Activated naive CD4-positive, alpha-beta T cell treated with anti-CD3 and anti-CD28 coated beads, Interleukin-2, amount 10 ng/mL, durations not matched to agents 7 days and 5 days (primary cell): ENCODE data around the gene CPT1B.

ENCODE experiments used
- CTCF ChIA-PET: fragments of 350-600 bp; sonication (Branson Sonifier 250); formaldehyde crosslinking; loops from one replicate; lab custom pipeline; 2021; ENCODE audit warnings: antibody characterized with exemption; lab: Charles Lee
- DNase-seq: peaks from one replicate; pipeline ENCODE4 v3.0.0-alpha.2; 2020
- H3K27ac Mint-ChIP-seq: one replicate; pipeline ENCODE4 v1.8.0; 2021; ENCODE audit warnings: mild to moderate bottlenecking, moderate library complexity, mixed read lengths
- H3K27me3 Mint-ChIP-seq: one replicate; pipeline ENCODE4 v1.8.0; 2021; ENCODE audit warnings: mild to moderate bottlenecking, mixed read lengths
- H3K36me3 Mint-ChIP-seq: one replicate; pipeline ENCODE4 v1.8.0; 2021; ENCODE audit warnings: mixed read lengths
- H3K4me1 Mint-ChIP-seq: one replicate; pipeline ENCODE4 v1.8.0; 2021; ENCODE audit warnings: mixed read lengths
- H3K4me3 Mint-ChIP-seq: one replicate; pipeline ENCODE4 v1.8.0; 2021; ENCODE audit warnings: mild to moderate bottlenecking, moderate library complexity, mixed read lengths
- H3K9me3 Mint-ChIP-seq: one replicate; pipeline ENCODE4 v1.8.0; 2021; ENCODE audit warnings: mixed read lengths

CPT1B gene

DNA sequence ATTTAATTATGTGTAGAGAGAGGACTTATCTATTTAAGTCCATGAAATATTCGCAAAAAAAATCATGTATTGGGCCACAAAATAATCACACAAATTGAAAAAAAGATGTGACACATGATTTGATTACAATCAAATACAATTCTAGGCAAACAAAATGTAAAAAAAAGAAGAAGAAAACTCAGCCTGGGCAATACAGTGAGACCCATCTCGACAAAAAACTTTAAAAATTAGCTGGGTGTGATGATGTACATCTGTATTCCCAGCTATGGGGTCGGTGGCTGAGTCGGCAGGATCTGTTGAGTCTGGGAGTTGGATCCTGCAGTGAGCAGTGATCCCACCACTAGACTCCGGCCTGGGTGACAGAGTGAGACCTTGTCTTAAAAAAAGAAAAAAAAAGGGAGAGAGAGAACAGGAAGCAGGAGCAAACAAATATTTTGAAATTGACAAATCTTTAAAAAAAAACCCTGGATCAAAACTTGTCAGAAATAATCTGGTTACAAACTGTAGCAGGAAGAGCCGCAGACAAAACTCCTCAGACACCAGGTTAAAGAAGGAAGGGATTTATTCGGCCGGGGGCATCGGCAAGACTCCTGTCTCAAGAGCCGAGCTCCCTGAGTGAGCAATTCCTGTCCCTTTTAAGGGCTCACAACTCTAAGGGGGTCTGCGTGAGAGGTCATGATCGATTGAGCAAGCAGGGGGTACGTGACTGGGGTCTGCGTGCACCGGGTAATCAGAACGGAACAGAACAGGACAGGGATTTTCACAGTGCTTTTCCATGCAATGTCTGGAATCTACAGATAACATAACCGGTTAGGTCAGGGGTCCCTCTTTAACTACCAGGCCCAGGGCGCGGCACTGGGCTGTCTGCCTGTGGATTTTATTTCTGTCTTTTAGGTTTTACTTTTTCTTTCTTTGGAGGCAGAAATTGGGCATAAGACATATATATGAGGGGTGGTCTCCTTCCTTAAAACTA is 45.1 kb downstream of the CPT1B start:
- no peak for DNase-seq
- CTCF ChIA-PET = no interaction called here
- Mint-ChIP-seq H3K4me1 (peaks cover 56% of the 10 kb centered on the region), H3K4me3 (peak overlapping the region; percentile 93), H3K9me3 (no peaks in the 10 kb centered on the region), H3K27ac (peak overlapping the region; percentile 98), H3K36me3 (no peaks in the 10 kb centered on the region), H3K27me3 (peaks cover 3% of the 10 kb centered on the region)

DNA sequence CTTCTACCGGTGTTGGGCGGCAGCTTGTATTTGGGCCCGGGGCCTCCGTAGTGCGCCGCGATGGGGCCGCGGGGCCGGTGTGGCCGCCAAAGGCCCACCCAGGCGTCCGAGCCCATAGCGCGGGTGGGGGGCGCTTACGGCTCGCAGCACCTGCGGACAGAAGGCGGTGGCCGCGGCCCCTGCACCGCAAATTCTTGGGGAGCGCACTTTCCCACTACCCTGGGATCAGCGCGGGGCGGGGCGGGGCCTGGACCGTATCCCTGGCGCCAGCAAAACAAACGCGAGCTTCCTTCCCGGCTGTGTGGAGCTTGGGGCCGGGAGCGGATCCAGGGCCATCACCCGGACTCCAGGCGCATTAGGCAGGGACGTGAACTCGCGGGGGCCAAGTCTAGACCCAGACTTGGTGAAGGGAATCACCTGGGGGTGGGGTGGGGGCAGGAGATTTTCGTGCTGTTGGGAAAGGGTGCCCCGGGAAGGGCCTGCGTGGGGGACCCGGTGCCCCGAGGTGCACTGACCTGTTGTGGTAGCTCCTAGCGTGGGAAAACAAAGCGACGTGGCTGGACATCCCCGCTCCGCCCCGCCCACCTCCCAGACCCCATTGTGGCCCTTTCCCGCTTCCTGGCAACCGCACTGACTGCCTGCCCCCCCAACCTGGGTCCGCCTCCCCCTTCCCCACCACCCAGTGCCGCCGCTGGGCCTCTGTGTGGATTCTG is 46.1 kb downstream of the CPT1B start:
- Mint-ChIP-seq H3K36me3 (no peaks in the 10 kb centered on the region), H3K9me3 (no peaks in the 10 kb centered on the region), H3K27me3 (peaks cover 3% of the 10 kb centered on the region), H3K27ac (peak overlapping the region; percentile 98), H3K4me1 (peaks cover 56% of the 10 kb centered on the region), H3K4me3 (peak overlapping the region; percentile 93)
- DNase-seq = peak; percentile 44
- CTCF ChIA-PET = interaction anchor here (1.1 to 1.3 kb wide), 2 partner anchors 9 to 10 kb away, joined by 4 to 5 read pairs; no protein-coding TSS in a partner anchor

DNA sequence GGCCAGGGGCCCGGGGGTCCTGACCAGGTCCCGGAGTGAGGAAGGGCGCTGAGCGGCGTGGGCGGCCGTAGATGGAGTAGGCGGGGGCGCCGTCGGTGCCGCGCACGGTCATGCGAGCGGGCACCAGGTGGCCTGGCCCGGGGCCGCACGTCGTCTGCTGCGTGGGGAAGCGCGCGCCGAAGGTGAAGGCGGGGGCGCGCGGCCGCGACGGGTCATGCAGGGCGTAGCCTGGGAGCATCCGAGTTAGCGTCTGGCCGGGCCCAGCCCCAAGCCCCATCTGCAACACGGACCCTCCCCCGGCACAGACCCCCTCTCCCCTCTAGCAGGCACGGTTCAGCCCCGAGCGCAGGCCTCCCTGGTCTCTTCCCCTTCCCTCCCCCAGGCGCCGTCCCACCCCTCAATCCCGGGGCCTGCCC is 46.7 kb downstream of the CPT1B start:
- peak; percentile 82 for DNase-seq

DNA sequence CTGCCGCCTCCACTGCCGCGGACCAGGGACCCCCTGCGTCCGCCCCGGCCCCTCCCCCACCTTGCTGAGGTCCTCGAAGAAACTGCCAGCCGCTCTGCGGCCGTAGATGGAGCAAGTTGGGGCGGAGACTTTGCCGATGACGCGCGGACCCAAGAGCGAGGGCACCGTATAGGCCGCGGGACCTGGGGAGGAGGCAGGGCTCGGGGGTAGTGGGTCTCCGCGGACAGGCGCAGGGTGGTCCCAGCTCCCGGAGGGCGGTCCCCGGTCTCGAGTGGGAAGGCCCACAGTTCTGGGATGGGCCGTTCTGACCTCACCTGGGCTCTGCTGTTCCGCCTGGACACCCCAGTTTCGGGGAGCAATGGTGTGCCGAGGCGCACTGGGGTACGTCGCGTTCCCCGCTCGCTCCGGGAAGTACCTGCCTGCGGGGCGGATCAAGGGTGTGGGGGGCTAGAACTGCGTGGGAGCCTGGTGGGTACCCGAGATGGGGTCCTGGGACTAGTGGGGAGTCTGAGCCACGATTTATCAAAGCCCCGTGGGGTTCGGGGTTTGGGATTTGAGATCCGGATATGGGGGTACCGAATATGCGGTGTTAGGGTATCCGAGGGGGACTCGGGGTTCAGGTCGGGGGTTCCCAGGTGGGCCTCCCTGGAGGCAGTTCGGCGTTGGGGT is 47.2 kb downstream of the CPT1B start:
- Mint-ChIP-seq H3K27ac (peak overlapping the region; percentile 98), H3K4me1 (peaks cover 53% of the 10 kb centered on the region), H3K9me3 (no peaks in the 10 kb centered on the region), H3K36me3 (no peaks in the 10 kb centered on the region), H3K4me3 (peak overlapping the region; percentile 93), H3K27me3 (peaks cover 3% of the 10 kb centered on the region)
- DNase-seq = peak; percentile 92
- CTCF ChIA-PET = interaction anchor here (1.1 to 1.3 kb wide), 2 partner anchors 10 to 12 kb away, joined by 4 to 5 read pairs; no protein-coding TSS in a partner anchor

More for the DNA sequence above, 46.7 kb downstream of the CPT1B start:
- Mint-ChIP-seq H3K36me3 (no peaks in the 10 kb centered on the region), H3K9me3 (no peaks in the 10 kb centered on the region), H3K4me3 (peak overlapping the region; percentile 93), H3K4me1 (peaks cover 58% of the 10 kb centered on the region), H3K27ac (peak overlapping the region; percentile 98), H3K27me3 (peaks cover 3% of the 10 kb centered on the region)
- CTCF ChIA-PET = interaction anchor here (1.1 to 1.3 kb wide), 2 partner anchors 9 to 11 kb away, joined by 4 to 5 read pairs; no protein-coding TSS in a partner anchor

DNA sequence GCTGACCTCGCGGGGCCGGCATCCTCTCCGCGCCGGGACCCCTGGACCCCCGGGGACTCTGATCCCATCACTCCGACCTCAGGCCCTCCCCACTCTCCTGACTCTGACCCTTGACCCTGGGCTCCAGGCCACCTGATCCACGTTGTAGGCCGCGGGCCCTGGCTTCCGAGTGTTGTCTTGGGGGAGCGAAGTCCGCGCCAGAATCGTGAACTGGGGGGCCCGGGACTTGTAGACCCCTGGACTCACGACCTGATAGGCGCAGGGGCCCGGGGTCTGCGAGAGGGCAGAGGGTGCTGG is 47.7 kb downstream of the CPT1B start:
- H3K9me3 Mint-ChIP-seq = no peaks in the 10 kb centered on the region
- no peak for DNase-seq
- H3K4me3 Mint-ChIP-seq = peak overlapping the region; percentile 93
- peak overlapping the region; percentile 98 for H3K27ac Mint-ChIP-seq
- no peaks in the 10 kb centered on the region for H3K36me3 Mint-ChIP-seq
- H3K4me1 Mint-ChIP-seq = peaks cover 52% of the 10 kb centered on the region
- peaks cover 3% of the 10 kb centered on the region for H3K27me3 Mint-ChIP-seq
- CTCF ChIA-PET = no interaction called here

DNA sequence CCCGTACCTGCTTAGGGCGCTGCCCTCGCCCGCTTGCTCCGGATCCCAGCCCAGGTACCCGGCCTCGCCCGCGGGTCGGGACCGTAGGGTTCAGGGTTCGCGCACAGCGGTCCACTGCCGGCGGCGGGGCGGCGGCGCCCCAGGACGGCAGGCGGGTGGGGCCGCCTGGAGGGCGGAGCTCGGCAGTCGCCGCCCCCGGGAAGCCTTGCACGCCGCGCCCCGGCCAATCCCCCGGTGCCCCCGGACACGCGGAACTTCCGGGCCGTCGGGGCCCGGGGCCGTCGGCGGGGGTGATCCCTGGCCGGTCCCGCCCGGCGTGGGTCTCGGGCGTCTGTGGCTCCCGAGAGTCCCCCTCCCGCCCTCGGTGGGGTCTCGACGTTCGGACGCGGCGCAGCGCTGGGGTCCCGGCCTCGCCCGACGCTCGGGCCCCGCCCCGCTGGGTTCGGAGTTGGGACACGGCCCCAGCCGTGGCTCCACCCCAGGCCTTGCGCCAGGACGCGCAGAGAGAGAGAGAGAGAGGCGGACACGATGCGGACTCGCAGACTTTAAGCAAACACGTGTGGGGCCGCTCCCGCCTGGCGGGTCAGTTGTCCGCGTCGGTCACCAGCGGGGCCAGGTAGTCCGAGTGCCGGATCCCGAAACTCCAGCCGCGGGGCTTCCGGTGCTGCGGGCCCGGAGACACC is 48.2 kb downstream of the CPT1B start, which contains the start of gene TYMP:
TYMP (minus strand) TSS at position 116 of the 683 bp plus-strand sequence. CDS start 303 bp downstream, outside the sequence.
- Mint-ChIP-seq H3K27ac (peak within 1 kb of the TSS; percentile 98), H3K27me3 (peaks cover 3% of the 10 kb centered on the region), H3K4me3 (peak within 1 kb of the TSS; percentile 93), H3K9me3 (no peaks in the 10 kb centered on the region), H3K36me3 (no peaks in the 10 kb centered on the region), H3K4me1 (peaks cover 50% of the 10 kb centered on the region)
- DNase-seq = peak; percentile 83
- CTCF ChIA-PET = interaction anchor here (1.6 to 6.1 kb wide), 2 partner anchors 9 to 91 kb away, joined by 6 to 46 read pairs; no protein-coding TSS in a partner anchor

DNA sequence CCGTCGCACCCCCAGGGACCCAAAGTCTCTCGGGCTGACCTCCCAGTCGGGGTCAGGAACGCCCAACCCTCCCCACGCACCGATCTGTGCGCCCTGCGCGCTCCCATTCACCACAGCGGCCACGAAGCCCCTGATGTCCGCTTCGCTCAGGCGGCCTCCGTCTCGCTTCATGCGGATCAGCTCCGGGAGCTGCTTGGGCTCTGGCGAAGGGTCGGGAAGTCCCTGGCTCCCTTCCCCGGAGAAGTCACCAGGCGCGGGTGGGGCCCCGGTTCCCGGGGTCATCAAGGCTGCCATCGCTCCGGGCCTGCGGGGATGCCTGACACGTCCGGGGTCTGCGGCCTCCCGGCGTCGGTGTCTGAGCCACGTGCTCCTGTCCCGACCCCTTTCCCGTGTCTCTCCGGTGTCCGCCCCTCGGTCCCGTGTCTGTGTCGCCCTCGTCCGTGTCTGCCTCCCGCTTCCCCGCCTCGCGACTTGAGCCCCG is 48.8 kb downstream of the CPT1B start:
- no peaks in the 10 kb centered on the region for H3K9me3 Mint-ChIP-seq
- H3K36me3 Mint-ChIP-seq = peaks cover 5% of the 10 kb centered on the region
- H3K27me3 Mint-ChIP-seq = peaks cover 3% of the 10 kb centered on the region
- CTCF ChIA-PET = interaction anchor here (1.3 to 6.1 kb wide), 3 partner anchors 10 to 92 kb away, joined by 6 to 46 read pairs (median 8); no protein-coding TSS in a partner anchor
- H3K27ac Mint-ChIP-seq = peak overlapping the region; percentile 88
- no peak for DNase-seq
- peak overlapping the region; percentile 84 for H3K4me3 Mint-ChIP-seq
- peaks cover 53% of the 10 kb centered on the region for H3K4me1 Mint-ChIP-seq

DNA sequence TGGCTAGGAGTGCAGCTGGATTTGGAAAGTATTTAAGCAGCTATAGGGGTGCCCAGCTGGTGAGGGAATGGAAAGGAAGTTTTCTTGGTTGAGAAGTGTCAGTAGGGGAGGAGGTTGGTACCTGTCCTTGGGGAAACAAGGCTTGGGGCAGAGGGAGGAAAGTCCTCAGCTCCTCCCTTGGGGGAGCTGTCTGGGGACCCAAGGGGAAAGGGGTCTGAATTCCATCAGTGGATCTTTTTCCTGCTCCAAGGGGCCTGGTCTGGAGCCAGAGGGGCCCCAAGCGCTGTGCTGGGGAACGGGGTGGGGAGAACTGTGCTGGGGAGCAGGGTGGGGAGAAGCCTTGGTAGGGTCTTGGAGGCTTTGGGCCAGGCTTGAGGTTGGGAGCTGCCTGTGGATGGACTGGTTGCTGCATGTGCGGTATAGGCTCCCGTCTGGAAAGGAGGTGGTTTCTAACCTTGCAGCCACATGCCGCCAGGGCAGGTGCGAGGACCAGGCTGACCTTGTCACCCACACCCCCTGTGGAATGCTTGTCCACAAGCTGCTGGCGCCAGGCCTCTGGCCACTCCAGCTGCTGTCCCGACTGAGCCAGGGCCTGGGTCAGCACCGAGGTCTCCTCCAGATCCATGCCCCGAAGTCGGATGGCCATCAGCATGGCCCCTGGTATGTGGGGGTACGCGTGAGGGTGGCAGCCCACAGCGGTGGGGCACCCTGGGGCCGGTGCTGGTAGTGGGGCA is 49.4 kb downstream of the CPT1B start:
- Mint-ChIP-seq H3K36me3 (peaks cover 6% of the 10 kb centered on the region), H3K9me3 (no peaks in the 10 kb centered on the region), H3K27me3 (peaks cover 3% of the 10 kb centered on the region), H3K4me3 (peak overlapping the region; percentile 84), H3K4me1 (peaks cover 50% of the 10 kb centered on the region), H3K27ac (peak overlapping the region; percentile 96)
- CTCF ChIA-PET = interaction anchor here (1.2 to 6.1 kb wide), 5 partner anchors 11 to 93 kb away, joined by 4 to 46 read pairs (median 6); partner anchors contain the start of genes KLHDC7B and SYCE3
- DNase-seq = peak; percentile 20

DNA sequence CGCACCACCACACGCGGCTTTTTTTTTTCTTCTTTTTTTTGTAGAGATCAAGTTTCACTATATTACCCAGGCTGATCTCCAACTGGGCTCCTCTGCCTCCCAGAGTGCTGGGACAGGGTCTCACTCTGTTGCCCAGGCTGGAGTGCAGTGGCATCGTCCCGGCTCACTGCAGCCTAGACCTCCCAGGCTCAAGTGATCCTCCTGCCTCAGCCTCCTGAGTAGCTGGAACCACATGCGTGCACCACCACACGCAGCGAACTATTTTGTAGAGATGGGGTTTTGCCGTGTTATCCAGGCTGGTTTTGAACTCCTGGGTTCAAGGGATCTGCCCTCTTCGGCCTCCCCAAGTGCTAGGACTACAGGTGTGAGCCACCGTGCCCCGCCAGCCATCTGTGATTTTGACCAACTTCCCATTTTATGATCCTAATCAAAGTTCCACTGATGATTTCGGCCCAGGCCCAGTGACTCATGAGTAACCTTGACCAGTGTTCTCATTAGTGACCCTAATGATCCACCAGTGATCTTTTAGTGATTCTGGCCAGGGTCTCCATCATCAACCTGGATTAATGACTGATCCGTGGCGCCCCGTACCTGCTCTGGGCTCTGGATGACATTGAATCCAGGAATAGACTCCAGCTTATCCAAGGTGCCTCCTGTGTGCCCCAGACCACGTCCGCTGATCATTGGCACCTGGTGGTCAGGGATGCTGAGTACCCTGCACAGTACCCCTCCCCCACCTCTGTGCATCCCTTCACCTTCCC is 50.1 kb downstream of the CPT1B start:
- H3K36me3 Mint-ChIP-seq = peaks cover 9% of the 10 kb centered on the region
- no peaks in the 10 kb centered on the region for H3K9me3 Mint-ChIP-seq
- peaks cover 45% of the 10 kb centered on the region for H3K4me1 Mint-ChIP-seq
- peaks cover 3% of the 10 kb centered on the region for H3K27me3 Mint-ChIP-seq
- peak overlapping the region; percentile 96 for H3K27ac Mint-ChIP-seq
- peak overlapping the region; percentile 84 for H3K4me3 Mint-ChIP-seq
- CTCF ChIA-PET = interaction anchor here (1.2 to 6.1 kb wide), 5 partner anchors 11 to 93 kb away, joined by 4 to 46 read pairs (median 6); partner anchors contain the start of genes KLHDC7B and SYCE3
- DNase-seq = peak; percentile 20

DNA sequence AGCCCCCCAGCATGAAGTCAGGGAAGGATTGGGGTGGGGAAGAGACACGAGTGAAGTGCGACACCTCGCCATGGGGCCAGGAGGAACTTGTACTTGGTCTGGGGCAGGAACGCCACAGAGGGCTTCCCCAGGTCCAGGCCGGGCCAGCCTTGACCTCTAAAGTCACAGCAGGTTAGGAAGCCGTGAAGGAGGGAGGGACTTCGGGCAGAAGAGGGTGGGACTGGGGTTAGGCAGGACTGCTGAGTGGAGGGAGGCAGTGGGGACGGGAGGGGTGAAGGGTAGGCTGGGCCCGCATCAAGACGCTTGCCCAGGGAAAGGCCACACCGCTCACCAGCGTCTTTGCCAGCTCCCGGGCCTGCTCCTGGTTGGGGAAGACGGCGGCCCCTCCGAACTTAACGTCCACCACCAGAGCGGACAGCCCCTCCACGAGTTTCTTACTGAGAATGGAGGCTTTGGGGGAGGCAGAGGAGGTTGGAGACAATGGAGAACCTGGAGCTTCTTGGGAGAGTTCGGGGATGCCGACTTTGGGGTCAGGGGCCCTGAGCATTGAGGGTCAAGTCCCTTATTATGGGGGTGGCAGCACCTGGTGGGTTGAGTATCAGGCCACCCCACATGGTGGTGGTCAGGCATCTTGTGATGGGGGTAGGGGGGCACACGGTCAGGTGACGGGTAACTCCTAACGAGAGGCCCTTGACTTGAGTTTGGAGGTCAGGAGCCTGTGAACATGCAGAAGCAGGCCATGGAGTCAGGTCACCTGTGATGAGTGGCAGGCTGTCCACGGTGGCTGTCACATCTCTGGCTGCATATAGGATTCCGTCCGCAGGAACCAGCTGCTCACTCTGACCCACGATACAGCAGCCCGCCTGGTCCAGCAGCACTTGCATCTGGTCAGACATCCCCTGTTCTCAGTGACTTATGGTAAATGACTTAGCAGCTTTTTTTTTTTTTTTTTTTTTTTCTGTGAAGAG is 51.1 kb downstream of the CPT1B start:
- H3K27me3 Mint-ChIP-seq = peaks cover 3% of the 10 kb centered on the region
- CTCF ChIA-PET = interaction anchor here (0.6 to 6.1 kb wide), 4 partner anchors 9 to 94 kb away, joined by 3 to 46 read pairs (median 16); partner anchors contain the start of genes KLHDC7B and SYCE3

More for the DNA sequence above, 51.1 kb downstream of the CPT1B start:
- Mint-ChIP-seq H3K9me3 (no peaks in the 10 kb centered on the region), H3K27ac (peak overlapping the region; percentile 96), H3K36me3 (peaks cover 9% of the 10 kb centered on the region), H3K4me3 (peak overlapping the region; percentile 84), H3K4me1 (peaks cover 38% of the 10 kb centered on the region)
- DNase-seq = peak; percentile 60
